Measurements from ENCODE around the gene GSTM5.
A peak's percentile ranks its signal among the peaks of the same experiment; 100 is the strongest.
"Not testable (repeated sequence)": the region's sequence is repeated elsewhere in the genome, so short reads cannot be mapped to it uniquely, and the experiment has no call there.

GSTM5 gene

GRCh38 chr1:109711593-109712320 lies at the start of gene GSTM5:
GSTM5 (plus strand) TSS chr1:109712251; CDS start chr1:109712313, 62 bp downstream.
- not testable (repeated sequence) for DNase-seq

DNA sequence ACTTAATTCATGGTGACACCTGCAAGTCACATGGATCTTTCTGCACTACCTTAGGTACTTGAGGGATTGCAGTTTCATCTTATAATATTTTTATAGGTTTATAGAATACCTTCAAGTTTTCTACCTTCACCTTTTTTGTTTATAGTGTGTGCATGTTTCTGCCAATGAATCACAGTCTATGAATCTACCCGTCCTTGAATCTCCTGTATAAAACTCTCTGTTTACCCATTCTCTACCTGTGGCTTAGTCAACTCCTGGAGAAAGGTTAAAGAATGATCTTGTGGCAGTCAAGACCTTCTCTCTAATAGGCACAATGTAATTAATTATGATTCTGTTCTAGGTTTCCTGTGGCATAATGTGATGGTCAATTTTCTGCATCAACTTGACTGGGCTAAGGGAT lies 47.4 kb upstream of the GSTM5 start:
- no peak for DNase-seq

DNA sequence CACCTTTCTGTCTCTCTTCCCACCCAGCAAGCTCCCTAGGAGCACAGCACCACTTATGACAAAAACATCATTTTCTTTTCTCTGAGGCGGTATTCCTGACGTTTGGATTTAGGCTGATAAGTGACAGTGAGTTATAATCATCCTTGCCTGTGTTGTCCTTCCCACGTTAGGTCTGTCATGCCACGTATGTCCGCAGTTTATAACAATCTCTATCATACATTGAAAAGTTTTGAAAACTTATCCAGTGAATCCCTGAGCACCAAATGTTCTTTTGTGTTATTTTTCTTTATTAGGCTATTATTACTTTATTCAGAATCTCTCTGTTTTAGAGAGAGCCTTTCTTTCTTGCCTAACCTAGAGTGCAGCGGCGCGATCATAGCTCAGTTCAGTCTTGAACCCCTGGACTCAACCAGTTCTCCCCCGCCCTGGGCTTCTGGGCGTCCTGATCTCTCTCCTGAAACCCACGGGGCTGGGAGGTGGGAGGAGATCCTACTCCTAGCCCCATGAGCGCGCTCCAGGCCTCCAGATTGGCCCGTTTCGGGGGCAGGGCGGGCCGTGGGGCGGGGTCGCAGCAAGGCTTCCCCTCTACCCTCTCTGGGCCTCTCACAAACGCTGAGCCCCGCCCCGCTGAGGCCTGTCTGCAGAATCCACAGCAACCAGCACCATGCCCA lies 44.5 kb upstream of the GSTM5 start, which contains the start of gene GSTM2:
TSS of gene GSTM2 (plus strand) at position 606 of the 671 bp plus-strand sequence. CDS start at position 665, 59 bp downstream.
- DNase-seq, result peak; percentile 27

- no peak for DNase-seq
Measured at GRCh38 chr1:109668123-109668775, 43.8 kb upstream of the GSTM5 start.

GRCh38 chr1:109669246-109669948 lies 42.7 kb upstream of the GSTM5 start:
- DNase-seq, result no peak

- DNase-seq, result not testable (repeated sequence)
Measured at GRCh38 chr1:109669949-109670302, 42.1 kb upstream of the GSTM5 start.

DNA sequence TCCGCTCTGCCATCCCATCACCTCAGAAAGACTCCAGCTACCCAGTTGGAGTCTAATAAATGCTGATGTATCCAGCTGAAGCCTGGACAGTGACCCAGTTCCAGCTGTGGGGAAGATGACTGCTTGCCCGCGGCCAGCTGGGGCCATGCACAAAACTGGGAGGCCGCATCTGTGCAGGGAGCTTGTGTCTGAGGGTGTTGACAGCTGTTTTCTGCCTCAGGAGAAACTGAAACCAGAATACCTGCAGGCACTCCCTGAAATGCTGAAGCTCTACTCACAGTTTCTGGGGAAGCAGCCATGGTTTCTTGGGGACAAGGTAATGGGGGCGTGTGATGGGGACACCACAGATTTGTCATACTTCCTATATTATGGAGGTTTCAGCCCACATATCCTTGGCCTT lies 41.0 kb upstream of the GSTM5 start:
- DNase-seq, result no peak

DNA sequence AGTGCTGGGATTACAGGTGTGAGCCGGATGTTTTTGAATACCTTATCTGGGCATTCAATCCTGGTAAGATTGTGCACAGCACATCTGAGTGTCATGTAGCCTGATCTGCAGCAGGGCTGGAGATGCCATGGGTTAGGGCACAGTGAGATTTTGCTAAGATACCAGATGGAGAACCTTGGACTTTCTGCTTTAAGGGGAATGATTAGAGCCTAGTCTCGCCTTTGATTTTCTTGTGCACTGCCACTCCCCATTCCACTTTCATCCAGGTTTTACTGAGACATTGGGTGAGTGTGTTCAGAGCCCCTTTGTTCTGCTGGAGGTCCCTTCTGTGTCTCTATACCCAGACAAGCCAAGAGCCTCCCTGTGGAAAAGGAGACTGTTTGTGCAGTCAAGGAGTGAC lies 38.2 kb upstream of the GSTM5 start:
- DNase-seq, result not testable (repeated sequence)

GRCh38 chr1:109676683-109677381 lies 35.2 kb upstream of the GSTM5 start:
- not testable (repeated sequence) for DNase-seq

DNA sequence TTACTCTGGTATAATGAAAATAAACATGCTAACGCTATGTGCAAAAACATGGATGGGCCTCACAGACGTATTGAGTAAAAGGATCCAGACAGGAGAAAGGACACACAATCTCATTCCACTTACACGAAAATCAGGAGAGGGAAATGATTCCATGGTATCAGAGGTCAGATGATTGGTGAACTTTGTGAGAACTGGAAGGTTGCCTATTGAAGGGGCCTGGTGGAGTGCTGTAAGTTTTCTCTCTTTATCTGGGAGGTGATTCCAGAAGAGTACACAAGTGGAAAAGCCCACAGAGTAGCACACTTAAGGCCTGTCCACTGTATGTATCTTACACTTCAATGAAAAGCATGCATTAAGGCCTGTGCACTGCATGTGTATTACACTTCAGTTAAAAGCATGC lies 34.6 kb upstream of the GSTM5 start:
- no peak for DNase-seq

GRCh38 chr1:109678637-109679036 lies 33.4 kb upstream of the GSTM5 start:
- DNase-seq, result not testable (repeated sequence)

DNA sequence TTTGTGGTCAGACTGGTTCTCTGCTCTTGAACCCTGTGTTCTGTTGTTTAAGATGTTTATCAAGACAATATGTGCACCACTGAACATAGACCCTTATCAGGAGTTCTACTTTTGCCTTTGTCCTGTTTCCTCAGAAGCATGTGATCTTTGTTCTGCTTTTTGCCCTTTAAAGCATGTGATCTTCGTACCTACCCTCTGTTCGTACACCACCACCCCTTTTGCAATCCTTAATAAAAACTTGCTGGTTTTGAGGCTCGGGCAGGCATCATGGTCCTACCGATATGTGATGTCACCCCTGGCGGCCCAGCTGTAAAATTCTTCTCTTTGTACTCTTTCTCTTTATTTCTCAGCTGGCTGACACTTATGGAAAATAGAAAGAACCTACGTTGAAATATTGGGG lies 27.3 kb upstream of the GSTM5 start:
- DNase-seq, result not testable (repeated sequence)

DNA sequence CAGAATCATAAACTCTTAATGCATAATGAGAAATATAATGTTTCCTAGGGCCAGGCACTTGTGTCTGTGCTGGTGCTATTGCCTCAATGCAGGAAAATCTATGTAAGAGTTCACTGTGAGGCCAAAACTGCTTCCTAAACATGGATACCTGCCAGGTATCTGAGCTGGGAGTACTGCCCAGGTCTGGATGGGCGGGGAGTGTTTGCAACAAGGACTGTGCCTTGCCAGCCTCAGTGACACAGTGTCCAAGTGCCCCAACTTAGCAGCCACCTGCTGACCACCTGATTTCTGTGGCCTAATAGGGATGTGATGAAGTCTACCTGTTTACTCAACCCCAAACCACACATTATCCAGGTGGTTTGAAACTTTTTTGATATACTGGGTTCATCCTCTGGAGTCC lies 26.7 kb upstream of the GSTM5 start:
- DNase-seq, result not testable (repeated sequence)

DNA sequence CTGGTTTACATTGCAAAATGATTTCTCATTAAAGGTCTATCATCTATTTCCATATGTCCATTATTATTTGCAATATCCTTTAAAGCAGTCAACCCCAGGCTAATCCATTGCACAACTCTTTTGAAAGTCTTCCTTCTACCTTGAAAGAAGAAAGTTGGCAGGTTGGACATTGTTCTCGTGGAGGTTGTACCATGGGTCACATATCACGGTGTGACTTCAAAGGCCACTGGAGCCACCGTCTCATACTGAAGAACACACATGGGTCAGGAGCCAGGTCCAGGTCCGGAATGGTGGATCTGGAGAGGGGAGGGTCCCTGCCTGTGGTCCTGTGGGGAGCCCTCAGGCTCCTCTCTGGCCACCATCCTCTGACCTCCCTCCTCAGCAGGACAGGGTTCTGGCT lies 26.2 kb upstream of the GSTM5 start:
- DNase-seq, result not testable (repeated sequence)

- not testable (repeated sequence) for DNase-seq
Measured at GRCh38 chr1:109687109-109687508, 24.9 kb upstream of the GSTM5 start.

DNA sequence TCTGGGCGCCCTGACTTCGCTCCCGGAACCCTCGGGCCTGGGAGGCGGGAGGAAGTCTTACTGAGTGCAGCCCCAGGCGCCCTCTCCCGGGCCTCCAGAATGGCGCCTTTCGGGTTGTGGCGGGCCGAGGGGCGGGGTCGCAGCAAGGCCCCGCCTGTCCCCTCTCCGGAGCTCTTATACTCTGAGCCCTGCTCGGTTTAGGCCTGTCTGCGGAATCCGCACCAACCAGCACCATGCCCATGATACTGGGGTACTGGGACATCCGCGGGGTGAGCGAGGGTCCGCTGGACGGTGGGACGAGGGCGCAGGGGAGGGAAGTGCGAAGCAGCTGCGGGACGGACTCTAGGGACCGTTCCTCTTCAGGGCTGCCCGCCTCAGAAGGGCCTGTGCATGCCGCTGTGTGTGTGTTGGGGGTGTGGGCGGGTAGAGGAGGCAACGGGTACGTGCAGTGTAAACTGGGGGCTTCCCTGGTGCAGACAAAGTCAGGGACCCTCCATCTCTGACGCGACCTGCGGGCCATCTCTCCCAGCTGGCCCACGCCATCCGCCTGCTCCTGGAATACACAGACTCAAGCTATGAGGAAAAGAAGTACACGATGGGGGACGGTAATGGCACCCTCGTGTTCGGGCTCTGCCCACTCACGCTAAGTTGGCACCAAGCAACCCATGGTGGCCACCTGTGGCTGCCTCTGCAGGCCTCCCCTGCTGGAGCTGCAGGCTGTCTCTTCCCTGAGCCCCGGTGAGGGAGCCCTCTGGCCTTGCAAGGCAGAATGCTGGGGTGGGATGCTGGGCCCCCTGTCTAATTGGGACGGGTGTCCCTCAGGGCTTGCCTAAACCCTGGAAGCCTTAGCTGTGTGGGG lies 24.2 kb upstream of the GSTM5 start, which contains the start of gene GSTM1:
TSS of gene GSTM1 (plus strand) at position 177 of the 859 bp plus-strand sequence. CDS start at position 234, 57 bp downstream.
- DNase-seq, result no peak

DNA sequence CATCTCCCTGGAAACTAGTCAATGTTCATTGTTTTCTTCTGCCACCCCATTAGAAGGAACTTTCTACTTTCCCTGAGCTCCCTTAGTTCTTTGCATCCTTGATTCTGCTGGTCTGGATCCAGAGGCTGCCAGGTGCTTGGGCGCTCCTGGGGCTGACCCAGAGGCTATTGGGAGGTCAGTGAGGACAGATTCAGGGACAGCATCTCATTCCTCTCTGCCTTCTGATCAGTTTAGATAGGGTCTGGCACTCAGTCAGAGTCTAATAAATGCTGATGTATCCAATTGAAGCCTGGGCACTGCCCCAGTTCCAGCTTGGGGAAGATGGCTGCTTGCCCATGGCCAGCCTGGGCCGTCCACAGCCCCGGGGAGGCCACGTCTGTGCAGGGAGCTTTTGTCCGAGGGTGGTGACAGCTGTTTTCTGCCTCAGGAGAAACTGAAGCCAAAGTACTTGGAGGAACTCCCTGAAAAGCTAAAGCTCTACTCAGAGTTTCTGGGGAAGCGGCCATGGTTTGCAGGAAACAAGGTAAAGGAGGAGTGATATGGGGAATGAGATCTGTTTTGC lies 22.1 kb upstream of the GSTM5 start:
- DNase-seq, result no peak

DNA sequence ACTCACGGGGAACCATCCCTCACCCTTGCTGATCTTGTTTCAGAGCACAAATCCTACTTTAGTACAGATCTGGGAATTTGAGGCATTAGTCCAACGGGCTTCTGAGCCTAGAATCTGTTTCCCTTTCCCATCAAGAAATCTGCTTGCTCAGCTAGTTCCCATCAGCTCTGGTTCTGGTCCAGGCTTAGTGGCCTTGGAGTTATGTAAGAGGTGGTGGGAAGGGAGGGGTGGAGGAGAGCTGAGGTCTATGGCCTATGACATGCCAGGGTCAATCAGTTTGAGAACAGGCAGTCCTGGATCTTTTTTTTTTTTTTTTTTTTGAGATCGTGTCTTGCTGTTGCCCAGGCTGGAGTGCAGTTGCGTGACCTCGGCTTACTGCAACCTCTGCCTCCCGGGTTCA lies 20.3 kb upstream of the GSTM5 start:
- no peak for DNase-seq

DNA sequence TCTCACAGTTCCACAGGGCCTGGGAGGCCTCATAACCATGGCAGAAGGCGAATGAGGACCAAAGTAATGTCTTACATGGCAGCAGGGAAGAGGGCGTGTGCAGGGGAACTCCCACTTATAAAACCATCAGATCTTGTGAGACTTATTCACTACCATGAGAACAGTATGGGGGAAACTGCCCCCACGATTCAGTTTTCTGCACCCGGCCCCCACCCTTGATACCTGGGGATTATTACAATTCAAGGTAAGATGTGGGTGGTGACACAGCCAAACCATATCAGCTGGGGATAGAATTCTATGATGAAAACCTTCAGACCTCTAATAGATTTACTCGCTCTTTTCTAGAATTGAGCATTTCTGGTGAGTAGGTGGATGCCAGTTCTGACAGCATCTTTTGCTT lies 17.7 kb upstream of the GSTM5 start:
- not testable (repeated sequence) for DNase-seq

DNA sequence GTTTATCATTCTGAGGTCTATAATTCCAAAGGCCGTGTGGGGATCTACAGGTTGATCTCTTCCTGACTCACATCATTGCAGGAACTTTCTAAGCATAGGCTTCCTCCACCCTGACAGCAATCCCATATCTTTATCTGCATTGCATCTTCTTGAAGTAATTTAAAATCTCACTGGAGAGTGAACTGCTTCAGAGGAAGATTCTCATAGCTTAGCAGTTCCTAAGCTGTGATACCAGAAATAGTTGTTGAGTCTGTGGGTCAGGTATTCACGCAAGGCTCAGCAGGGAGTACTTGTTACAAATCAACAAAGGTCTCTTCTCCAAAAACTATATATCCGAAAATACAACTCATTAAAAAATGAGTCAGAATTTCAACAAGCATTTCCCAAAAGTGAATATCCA lies 16.9 kb upstream of the GSTM5 start:
- DNase-seq, result not testable (repeated sequence)

DNA sequence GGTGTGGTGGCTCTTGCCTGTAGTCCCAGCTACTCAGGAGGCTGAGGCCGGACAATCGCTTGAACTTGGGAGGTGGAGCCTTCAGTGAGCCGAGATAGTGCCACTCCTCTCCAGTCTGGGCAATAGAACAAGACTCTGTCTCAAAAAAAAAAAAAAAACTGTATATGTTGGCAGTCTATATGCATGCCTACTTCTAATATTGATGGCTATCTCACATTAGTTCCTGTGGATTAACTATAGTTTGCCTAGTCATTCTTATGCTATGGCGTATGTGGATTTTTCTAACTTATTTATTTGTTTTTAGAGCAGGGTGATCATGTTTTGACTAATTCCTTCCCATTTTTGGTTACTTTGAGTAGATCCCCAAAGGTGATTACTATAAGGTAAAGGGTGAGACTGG lies 15.0 kb upstream of the GSTM5 start:
- DNase-seq, result no peak
